Neuronal stem cell (in vitro differentiated cells): ENCODE data around the gene ADGRG4.
"Not testable (repeated sequence)": the region's sequence is repeated elsewhere in the genome, so short reads cannot be mapped to it uniquely, and the experiment has no call there.

Source experiments
- DNase-seq: peaks from one replicate; pipeline ENCODE4 v3.0.0-alpha.2; 2013; ENCODE audit warnings: low spot score
- H2AFZ ChIP-seq: one replicate; pipeline ENCODE4 v1.6.1; 2013; ENCODE audit warnings: mild to moderate bottlenecking, low read length, inconsistent platforms
- H2AK5ac ChIP-seq: 2 replicates; pipeline ENCODE4 v1.6.1; 2013; ENCODE audit warnings: low read depth, mild to moderate bottlenecking, inconsistent platforms, low read length, moderate library complexity, mixed read lengths
- H2BK120ac ChIP-seq: 2 replicates; pipeline ENCODE4 v1.6.1; 2013; ENCODE audit warnings: low read depth, mild to moderate bottlenecking, inconsistent platforms, low read length, moderate library complexity, mixed read lengths
- H2BK12ac ChIP-seq: one replicate; pipeline ENCODE4 v1.6.1; 2013; ENCODE audit warnings: low read length, inconsistent platforms
- H2BK15ac ChIP-seq: 2 replicates; pipeline ENCODE4 v1.6.1; 2013; ENCODE audit warnings: mild to moderate bottlenecking, low read length, inconsistent platforms, mixed read lengths
- H2BK5ac ChIP-seq: one replicate; pipeline ENCODE4 v1.6.1; 2013; ENCODE audit warnings: inconsistent platforms, mild to moderate bottlenecking, low read length, moderate library complexity
- H3K14ac ChIP-seq: one replicate; pipeline ENCODE4 v1.6.1; 2013; ENCODE audit warnings: low read length, inconsistent platforms
- H3K18ac ChIP-seq: 2 replicates; pipeline ENCODE4 v1.6.1; 2013; ENCODE audit warnings: low read length, inconsistent platforms
- H3K23ac ChIP-seq: 2 replicates; pipeline ENCODE4 v1.6.1; 2013; ENCODE audit warnings: low read depth, mild to moderate bottlenecking, mixed read lengths, low read length, inconsistent platforms; ENCODE audit not compliant: poor library complexity
- H3K27ac ChIP-seq: replicated peaks from 3 replicates; pipeline ENCODE4 v1.5.1; 2013; ENCODE audit warnings: low read length, inconsistent platforms
- H3K27me3 ChIP-seq, 3 experiments: 2 replicates each; pipeline ENCODE4 v1.6.1; 2013; ENCODE audit warnings: low read length in 3 of 3, mild to moderate bottlenecking in 2 of 3, inconsistent platforms in 1 of 3, low read depth in 1 of 3, mixed read lengths in 1 of 3, moderate library complexity in 1 of 3; ENCODE audit not compliant: control insufficient read depth in 3 of 3, insufficient read depth in 3 of 3
- H3K36me3 ChIP-seq, 2 donors: replicated peaks in 1 of 2; 2 replicates each; pipeline ENCODE4 v1.6.1; 2013; ENCODE audit warnings: low read length in 2 of 2; ENCODE audit not compliant: control insufficient read depth in 2 of 2, insufficient read depth in 2 of 2
- H3K4ac ChIP-seq: 2 replicates; pipeline ENCODE4 v1.6.1; 2013; ENCODE audit warnings: inconsistent platforms, mild to moderate bottlenecking, low read length, moderate library complexity
- H3K4me1 ChIP-seq, 2 donors: 1 replicate in 1 of 2; 2 replicates in 1 of 2; pipeline ENCODE4 v1.6.1; 2013; ENCODE audit warnings: low read length in 2 of 2, low read depth in 1 of 2; ENCODE audit not compliant: control insufficient read depth in 2 of 2, insufficient read depth in 1 of 2
- H3K4me2 ChIP-seq: one replicate; pipeline ENCODE4 v1.6.1; 2013; ENCODE audit warnings: mild to moderate bottlenecking, low read length, inconsistent platforms; ENCODE audit not compliant: insufficient read depth, poor library complexity, severe bottlenecking
- H3K4me3 ChIP-seq, 2 donors: 2 replicates each; pipeline ENCODE4 v1.5.1; 2013; ENCODE audit warnings: low read length in 2 of 2, mild to moderate bottlenecking in 2 of 2, inconsistent platforms in 1 of 2, moderate library complexity in 1 of 2
- H3K79me1 ChIP-seq: one replicate; pipeline ENCODE4 v1.6.1; 2013; ENCODE audit warnings: low read depth, mild to moderate bottlenecking, inconsistent platforms, low read length, moderate library complexity
- H3K9ac ChIP-seq: one replicate; pipeline ENCODE4 v1.6.1; 2013; ENCODE audit warnings: mild to moderate bottlenecking, low read depth, low read length, inconsistent platforms; ENCODE audit not compliant: poor library complexity
- H3K9me3 ChIP-seq, 2 donors: replicated peaks in 1 of 2; 2 replicates each; pipeline versions ENCODE3 to v1.6.1; 2013; ENCODE audit warnings: low read length in 2 of 2, mild to moderate bottlenecking in 2 of 2, inconsistent platforms in 1 of 2, low read depth in 1 of 2, mixed read lengths in 1 of 2, moderate library complexity in 1 of 2; ENCODE audit not compliant: control insufficient read depth in 2 of 2, insufficient read depth in 1 of 2
- H4K8ac ChIP-seq: one replicate; pipeline ENCODE4 v1.6.1; 2013; ENCODE audit warnings: low read depth, mild to moderate bottlenecking, inconsistent platforms, low read length, moderate library complexity
- H4K91ac ChIP-seq: one replicate; pipeline ENCODE4 v1.6.1; 2013; ENCODE audit warnings: low read length, low read depth, mild to moderate bottlenecking, inconsistent platforms; ENCODE audit not compliant: poor library complexity
- WGBS, 2 donors: extraction: QIAGEN DNeasy Blood & Tissue Kit; methylation state at CpG; one replicate each; pipeline ENCODE4 v1.1.7; 2013; ENCODE audit warnings: missing lambda C conversion rate in 2 of 2, mixed read lengths in 1 of 2; ENCODE audit not compliant: insufficient read length in 2 of 2, insufficient replicate concordance in 1 of 2; ENCODE audit errors: extremely low coverage in 2 of 2; 5-methylcytosine and 5-hydroxymethylcytosine counted together

ADGRG4 gene

GRCh38 chrX:136273986-136274385 lies 26.8 kb upstream of the ADGRG4 start:
- no CpG with 5 or more reads among the region's 1 CpG for WGBS, 2 donors
- DNase-seq, result no peak
- H3K27me3 ChIP-seq, result peaks cover 0 to 9% (median 0%) of the 10 kb centered on the region in 3 experiments
- H2BK120ac ChIP-seq, result no peak overlapping the region
- H3K4me1 ChIP-seq, result no peaks in the 10 kb centered on the region
- no peak overlapping the region for H3K4me3 ChIP-seq
- no peak overlapping the region for H2AK5ac ChIP-seq
- no peaks in the 10 kb centered on the region for H3K79me1 ChIP-seq
- no peak overlapping the region for H3K4me2 ChIP-seq
- no peak overlapping the region for H2BK5ac ChIP-seq
- no peak overlapping the region for H3K14ac ChIP-seq
- H3K18ac ChIP-seq, result no peak overlapping the region
- no peak overlapping the region for H3K4ac ChIP-seq
- H3K9me3 ChIP-seq, result no peaks in the 10 kb centered on the region
- no peak overlapping the region for H2BK12ac ChIP-seq
- H4K91ac ChIP-seq, result no peak overlapping the region
- no peak overlapping the region for H2BK15ac ChIP-seq
- H3K23ac ChIP-seq, result no peak overlapping the region
- H2AFZ ChIP-seq, result no peak overlapping the region
- no peak overlapping the region for H4K8ac ChIP-seq
- H3K36me3 ChIP-seq, result no peaks in the 10 kb centered on the region
- H3K9ac ChIP-seq, result no peak overlapping the region
- H3K27ac ChIP-seq, result no peak overlapping the region

DNA sequence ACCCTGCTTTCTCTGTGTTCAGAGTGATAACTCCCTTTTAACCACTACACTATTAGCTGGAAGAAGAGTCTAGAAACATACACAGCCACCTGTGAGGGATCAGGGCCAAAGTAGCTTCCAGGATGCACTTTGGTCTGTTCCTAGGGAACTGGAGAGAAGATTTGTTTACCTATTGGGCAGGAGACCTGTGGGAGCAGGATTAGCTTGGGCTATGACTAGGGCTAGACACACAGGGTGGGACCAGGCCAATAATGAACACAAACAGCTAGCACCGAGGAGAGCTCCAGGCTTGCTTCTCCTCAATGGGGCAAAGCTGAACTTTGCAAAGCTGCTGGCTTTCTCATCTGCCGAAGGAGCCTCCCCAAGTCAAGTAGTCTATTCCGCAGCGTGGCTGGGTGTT lies 25.2 kb upstream of the ADGRG4 start:
- H2AFZ ChIP-seq, result no peak overlapping the region
- H2BK120ac ChIP-seq, result no peak overlapping the region
- no peak overlapping the region for H3K14ac ChIP-seq
- no peak overlapping the region for H2BK12ac ChIP-seq
- no peak overlapping the region for H2BK5ac ChIP-seq
- no peak overlapping the region for H3K4me3 ChIP-seq
- no peak overlapping the region for H4K8ac ChIP-seq
- H3K4me1 ChIP-seq, result no peaks in the 10 kb centered on the region
- H3K79me1 ChIP-seq, result no peaks in the 10 kb centered on the region
- H3K9me3 ChIP-seq, result no peaks in the 10 kb centered on the region
- no peak overlapping the region for H2AK5ac ChIP-seq
- H3K36me3 ChIP-seq, result no peaks in the 10 kb centered on the region
- H3K23ac ChIP-seq, result no peak overlapping the region
- no peak overlapping the region for H3K27ac ChIP-seq
- H3K27me3 ChIP-seq, result peaks cover 0 to 9% (median 0%) of the 10 kb centered on the region in 3 experiments
- no peak overlapping the region for H3K4me2 ChIP-seq
- DNase-seq, result no peak
- no peak overlapping the region for H3K4ac ChIP-seq
- H4K91ac ChIP-seq, result no peak overlapping the region
- H3K9ac ChIP-seq, result no peak overlapping the region
- WGBS, 2 donors, result no CpG with 5 or more reads among the region's 4 CpGs
- no peak overlapping the region for H3K18ac ChIP-seq
- H2BK15ac ChIP-seq, result no peak overlapping the region

GRCh38 chrX:136286375-136286774 lies 14.4 kb upstream of the ADGRG4 start:
- H3K4me2 ChIP-seq, H3K4me3 ChIP-seq, H3K9me3 ChIP-seq, H2BK5ac ChIP-seq, H3K18ac ChIP-seq, H2AFZ ChIP-seq, H3K4me1 ChIP-seq, H3K9ac ChIP-seq, H4K91ac ChIP-seq, H3K27me3 ChIP-seq, H2AK5ac ChIP-seq, H2BK120ac ChIP-seq, DNase-seq, H3K14ac ChIP-seq, H3K79me1 ChIP-seq, H2BK15ac ChIP-seq, H2BK12ac ChIP-seq, H3K27ac ChIP-seq, H4K8ac ChIP-seq, H3K36me3 ChIP-seq, H3K4ac ChIP-seq, H3K23ac ChIP-seq: not testable (repeated sequence)
- no CpG with 5 or more reads among the region's 5 CpGs for WGBS, 2 donors

- Histone ChIP-seq H2BK12ac (no peak overlapping the region), H3K23ac (no peak overlapping the region), H3K27ac (no peak overlapping the region), H2AFZ (no peak overlapping the region), H2BK15ac (no peak overlapping the region), H3K36me3 (no peaks in the 10 kb centered on the region), H4K91ac (no peak overlapping the region), H4K8ac (no peak overlapping the region), H2AK5ac (no peak overlapping the region), H3K14ac (no peak overlapping the region), H2BK5ac (no peak overlapping the region), H3K27me3 (peaks cover 0 to 3% (median 0%) of the 10 kb centered on the region in 3 experiments), H3K4me3 (no peak overlapping the region), H3K4ac (no peak overlapping the region), H3K9me3 (no peaks in the 10 kb centered on the region), H2BK120ac (no peak overlapping the region), H3K79me1 (no peaks in the 10 kb centered on the region), H3K18ac (no peak overlapping the region), H3K9ac (no peak overlapping the region), H3K4me1 (no peaks in the 10 kb centered on the region), H3K4me2 (no peak overlapping the region)
- DNase-seq, result no peak
- no CpG with 5 or more reads among the region's 2 CpGs for WGBS, 2 donors
These were observed 8.9 kb upstream of the ADGRG4 start for GRCh38 chrX:136291824-136292223.
